Sigmoid colon (tissue), 4 donors: ENCODE measurements around the gene FZR1.

Experiments
- EP300 ChIP-seq, 4 donors: sonication (generic); formaldehyde crosslinking; IDR thresholded peaks; one replicate each; pipeline ENCODE4 v1.6.1; 2017; ENCODE audit warnings: antibody characterized with exemption in 4 of 4
- POLR2A ChIP-seq, 2 donors: fragments of 450-650 bp; IDR thresholded peaks; one replicate each; pipeline ENCODE4 v1.6.1; 2016; ENCODE audit warnings: antibody characterized with exemption in 2 of 2, mild to moderate bottlenecking in 2 of 2, moderate library complexity in 2 of 2
- TF ChIP-seq, protein P1 (sequence below), 4 experiments: fragments of 450-650 bp in 3 of 4; fragments of 200-600 bp in 1 of 4; IDR thresholded peaks; one replicate each; pipeline ENCODE4 v1.5.1; 2016 to 2019; ENCODE audit warnings: antibody characterized with exemption in 4 of 4, mild to moderate bottlenecking in 3 of 4, moderate library complexity in 2 of 4

DNA sequence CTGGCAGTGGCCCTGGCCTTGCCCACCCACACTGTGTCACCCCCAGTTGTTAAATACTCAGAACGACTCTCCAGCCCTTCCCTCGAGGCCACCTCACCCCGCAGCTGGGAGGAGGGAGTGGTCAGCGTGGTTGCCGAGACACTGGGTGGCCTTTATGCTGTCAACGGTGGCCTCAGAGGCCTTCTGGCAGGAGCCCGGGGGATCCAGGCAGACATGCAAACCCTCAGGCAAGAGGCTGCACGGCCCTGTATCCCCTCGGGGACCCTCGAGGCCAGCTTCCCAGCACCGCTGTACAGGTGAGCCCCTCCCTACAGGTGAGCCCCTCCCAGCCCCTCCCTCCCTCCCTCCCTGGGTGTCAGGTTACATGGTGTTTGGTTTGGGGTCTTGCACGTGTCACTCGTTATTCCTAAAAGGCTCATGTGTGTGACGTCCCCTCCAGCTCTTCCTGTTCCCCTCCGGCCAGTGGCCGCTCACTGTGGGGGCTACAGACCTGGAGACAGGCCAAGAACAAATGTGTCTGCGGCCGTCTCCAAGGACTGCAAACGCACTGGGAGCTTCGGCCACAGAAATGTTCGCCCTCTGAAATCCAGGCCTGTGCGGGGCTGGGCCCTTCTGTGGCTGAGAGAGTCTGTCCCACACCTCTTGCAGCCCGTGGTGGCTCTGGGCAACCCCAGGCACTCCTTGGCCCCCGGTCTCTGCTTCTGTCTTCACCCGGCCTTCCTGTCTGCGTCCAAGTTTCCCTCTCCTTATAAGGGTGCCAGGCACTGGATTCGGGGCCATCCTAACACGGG, 33.0 kb downstream of the FZR1 start, which contains the start of gene TEKTIP1:
- TF ChIP-seq, protein P1, sequence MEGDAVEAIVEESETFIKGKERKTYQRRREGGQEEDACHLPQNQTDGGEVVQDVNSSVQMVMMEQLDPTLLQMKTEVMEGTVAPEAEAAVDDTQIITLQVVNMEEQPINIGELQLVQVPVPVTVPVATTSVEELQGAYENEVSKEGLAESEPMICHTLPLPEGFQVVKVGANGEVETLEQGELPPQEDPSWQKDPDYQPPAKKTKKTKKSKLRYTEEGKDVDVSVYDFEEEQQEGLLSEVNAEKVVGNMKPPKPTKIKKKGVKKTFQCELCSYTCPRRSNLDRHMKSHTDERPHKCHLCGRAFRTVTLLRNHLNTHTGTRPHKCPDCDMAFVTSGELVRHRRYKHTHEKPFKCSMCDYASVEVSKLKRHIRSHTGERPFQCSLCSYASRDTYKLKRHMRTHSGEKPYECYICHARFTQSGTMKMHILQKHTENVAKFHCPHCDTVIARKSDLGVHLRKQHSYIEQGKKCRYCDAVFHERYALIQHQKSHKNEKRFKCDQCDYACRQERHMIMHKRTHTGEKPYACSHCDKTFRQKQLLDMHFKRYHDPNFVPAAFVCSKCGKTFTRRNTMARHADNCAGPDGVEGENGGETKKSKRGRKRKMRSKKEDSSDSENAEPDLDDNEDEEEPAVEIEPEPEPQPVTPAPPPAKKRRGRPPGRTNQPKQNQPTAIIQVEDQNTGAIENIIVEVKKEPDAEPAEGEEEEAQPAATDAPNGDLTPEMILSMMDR (IDR thresholded peaks at IDR 0.05) = no peak
- no peak for TF ChIP-seq EP300 (IDR thresholded peaks at IDR 0.05)
- TF ChIP-seq POLR2A (IDR thresholded peaks at IDR 0.05) = no peak
